ENCODE measurements around the gene MAP3K14. TPM values are rescaled to one million over a fixed set of nuclear protein-coding genes. Genes with fewer than 3 reads are reported as not detected.
A peak's percentile ranks its signal among the peaks of the same experiment; 100 is the strongest.

MAP3K14 gene
- total and polyA plus RNA-seq, 10 of the 15 experiments (the other 5 are each of a cell fraction or from before 2014, with no cell fraction given): 2.1 to 33.3 (median 19.7) TPM

DNA sequence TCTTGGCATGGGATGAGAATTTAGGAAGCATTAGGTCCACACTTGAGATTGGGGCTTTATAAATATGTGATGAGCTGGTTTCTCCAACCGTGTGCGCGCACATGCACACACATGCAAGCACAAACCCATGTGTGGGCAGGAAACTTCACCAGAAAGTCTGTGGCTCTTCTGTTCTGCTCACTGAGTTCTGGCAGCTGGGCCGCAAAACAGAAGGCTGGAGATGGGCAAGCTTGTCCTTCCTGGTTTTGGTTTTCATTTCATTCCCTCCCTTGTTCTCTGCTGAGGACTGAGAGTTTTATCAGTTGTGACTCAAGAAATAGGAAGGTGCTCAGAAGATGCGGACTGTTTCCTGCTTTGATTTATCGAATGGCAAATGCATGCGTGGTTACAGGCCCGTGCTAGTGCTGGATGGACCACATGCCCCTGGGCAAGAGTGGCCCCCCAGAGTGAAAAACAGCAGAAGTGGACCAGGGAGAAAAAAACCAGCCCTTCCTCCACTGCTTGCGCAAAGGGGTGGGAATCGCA, 14.1 kb downstream of the MAP3K14 start (continued):
- TF ChIP-seq, protein P1, sequence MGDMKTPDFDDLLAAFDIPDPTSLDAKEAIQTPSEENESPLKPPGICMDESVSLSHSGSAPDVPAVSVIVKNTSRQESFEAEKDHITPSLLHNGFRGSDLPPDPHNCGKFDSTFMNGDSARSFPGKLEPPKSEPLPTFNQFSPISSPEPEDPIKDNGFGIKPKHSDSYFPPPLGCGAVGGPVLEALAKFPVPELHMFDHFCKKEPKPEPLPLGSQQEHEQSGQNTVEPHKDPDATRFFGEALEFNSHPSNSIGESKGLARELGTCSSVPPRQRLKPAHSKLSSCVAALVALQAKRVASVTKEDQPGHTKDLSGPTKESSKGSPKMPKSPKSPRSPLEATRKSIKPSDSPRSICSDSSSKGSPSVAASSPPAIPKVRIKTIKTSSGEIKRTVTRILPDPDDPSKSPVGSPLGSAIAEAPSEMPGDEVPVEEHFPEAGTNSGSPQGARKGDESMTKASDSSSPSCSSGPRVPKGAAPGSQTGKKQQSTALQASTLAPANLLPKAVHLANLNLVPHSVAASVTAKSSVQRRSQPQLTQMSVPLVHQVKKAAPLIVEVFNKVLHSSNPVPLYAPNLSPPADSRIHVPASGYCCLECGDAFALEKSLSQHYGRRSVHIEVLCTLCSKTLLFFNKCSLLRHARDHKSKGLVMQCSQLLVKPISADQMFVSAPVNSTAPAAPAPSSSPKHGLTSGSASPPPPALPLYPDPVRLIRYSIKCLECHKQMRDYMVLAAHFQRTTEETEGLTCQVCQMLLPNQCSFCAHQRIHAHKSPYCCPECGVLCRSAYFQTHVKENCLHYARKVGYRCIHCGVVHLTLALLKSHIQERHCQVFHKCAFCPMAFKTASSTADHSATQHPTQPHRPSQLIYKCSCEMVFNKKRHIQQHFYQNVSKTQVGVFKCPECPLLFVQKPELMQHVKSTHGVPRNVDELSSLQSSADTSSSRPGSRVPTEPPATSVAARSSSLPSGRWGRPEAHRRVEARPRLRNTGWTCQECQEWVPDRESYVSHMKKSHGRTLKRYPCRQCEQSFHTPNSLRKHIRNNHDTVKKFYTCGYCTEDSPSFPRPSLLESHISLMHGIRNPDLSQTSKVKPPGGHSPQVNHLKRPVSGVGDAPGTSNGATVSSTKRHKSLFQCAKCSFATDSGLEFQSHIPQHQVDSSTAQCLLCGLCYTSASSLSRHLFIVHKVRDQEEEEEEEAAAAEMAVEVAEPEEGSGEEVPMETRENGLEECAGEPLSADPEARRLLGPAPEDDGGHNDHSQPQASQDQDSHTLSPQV (IDR thresholded peaks at IDR 0.05): no peak
- TF ChIP-seq PML (IDR thresholded peaks at IDR 0.05; ENCODE audit: low read length): no peak
- TF ChIP-seq, protein P2, sequence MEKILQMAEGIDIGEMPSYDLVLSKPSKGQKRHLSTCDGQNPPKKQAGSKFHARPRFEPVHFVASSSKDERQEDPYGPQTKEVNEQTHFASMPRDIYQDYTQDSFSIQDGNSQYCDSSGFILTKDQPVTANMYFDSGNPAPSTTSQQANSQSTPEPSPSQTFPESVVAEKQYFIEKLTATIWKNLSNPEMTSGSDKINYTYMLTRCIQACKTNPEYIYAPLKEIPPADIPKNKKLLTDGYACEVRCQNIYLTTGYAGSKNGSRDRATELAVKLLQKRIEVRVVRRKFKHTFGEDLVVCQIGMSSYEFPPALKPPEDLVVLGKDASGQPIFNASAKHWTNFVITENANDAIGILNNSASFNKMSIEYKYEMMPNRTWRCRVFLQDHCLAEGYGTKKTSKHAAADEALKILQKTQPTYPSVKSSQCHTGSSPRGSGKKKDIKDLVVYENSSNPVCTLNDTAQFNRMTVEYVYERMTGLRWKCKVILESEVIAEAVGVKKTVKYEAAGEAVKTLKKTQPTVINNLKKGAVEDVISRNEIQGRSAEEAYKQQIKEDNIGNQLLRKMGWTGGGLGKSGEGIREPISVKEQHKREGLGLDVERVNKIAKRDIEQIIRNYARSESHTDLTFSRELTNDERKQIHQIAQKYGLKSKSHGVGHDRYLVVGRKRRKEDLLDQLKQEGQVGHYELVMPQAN (conservative IDR thresholded peaks at IDR 0.05): peak; percentile 39
- TF ChIP-seq, protein P3, sequence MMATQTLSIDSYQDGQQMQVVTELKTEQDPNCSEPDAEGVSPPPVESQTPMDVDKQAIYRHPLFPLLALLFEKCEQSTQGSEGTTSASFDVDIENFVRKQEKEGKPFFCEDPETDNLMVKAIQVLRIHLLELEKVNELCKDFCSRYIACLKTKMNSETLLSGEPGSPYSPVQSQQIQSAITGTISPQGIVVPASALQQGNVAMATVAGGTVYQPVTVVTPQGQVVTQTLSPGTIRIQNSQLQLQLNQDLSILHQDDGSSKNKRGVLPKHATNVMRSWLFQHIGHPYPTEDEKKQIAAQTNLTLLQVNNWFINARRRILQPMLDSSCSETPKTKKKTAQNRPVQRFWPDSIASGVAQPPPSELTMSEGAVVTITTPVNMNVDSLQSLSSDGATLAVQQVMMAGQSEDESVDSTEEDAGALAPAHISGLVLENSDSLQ (IDR thresholded peaks at IDR 0.05): no peak; the same call in 1 of the 2 replicates
- no peak for TF ChIP-seq MXI1 (IDR thresholded peaks at IDR 0.05; ENCODE audit: low read depth, low read length)
- peak; percentile 61; the same call in 1 of the 2 replicates for TF ChIP-seq TCF3 (IDR thresholded peaks at IDR 0.05; ENCODE audit: borderline replicate concordance, insufficient read depth, low read depth, low read length)
- TF ChIP-seq, protein P4, sequence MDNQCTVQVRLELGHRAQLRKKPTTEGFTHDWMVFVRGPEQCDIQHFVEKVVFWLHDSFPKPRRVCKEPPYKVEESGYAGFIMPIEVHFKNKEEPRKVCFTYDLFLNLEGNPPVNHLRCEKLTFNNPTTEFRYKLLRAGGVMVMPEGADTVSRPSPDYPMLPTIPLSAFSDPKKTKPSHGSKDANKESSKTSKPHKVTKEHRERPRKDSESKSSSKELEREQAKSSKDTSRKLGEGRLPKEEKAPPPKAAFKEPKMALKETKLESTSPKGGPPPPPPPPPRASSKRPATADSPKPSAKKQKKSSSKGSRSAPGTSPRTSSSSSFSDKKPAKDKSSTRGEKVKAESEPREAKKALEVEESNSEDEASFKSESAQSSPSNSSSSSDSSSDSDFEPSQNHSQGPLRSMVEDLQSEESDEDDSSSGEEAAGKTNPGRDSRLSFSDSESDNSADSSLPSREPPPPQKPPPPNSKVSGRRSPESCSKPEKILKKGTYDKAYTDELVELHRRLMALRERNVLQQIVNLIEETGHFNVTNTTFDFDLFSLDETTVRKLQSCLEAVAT (IDR thresholded peaks at IDR 0.05): 0 out of 2 replicates have a peak, but pooled peaks have one; percentile 58
- TF ChIP-seq, protein P5, sequence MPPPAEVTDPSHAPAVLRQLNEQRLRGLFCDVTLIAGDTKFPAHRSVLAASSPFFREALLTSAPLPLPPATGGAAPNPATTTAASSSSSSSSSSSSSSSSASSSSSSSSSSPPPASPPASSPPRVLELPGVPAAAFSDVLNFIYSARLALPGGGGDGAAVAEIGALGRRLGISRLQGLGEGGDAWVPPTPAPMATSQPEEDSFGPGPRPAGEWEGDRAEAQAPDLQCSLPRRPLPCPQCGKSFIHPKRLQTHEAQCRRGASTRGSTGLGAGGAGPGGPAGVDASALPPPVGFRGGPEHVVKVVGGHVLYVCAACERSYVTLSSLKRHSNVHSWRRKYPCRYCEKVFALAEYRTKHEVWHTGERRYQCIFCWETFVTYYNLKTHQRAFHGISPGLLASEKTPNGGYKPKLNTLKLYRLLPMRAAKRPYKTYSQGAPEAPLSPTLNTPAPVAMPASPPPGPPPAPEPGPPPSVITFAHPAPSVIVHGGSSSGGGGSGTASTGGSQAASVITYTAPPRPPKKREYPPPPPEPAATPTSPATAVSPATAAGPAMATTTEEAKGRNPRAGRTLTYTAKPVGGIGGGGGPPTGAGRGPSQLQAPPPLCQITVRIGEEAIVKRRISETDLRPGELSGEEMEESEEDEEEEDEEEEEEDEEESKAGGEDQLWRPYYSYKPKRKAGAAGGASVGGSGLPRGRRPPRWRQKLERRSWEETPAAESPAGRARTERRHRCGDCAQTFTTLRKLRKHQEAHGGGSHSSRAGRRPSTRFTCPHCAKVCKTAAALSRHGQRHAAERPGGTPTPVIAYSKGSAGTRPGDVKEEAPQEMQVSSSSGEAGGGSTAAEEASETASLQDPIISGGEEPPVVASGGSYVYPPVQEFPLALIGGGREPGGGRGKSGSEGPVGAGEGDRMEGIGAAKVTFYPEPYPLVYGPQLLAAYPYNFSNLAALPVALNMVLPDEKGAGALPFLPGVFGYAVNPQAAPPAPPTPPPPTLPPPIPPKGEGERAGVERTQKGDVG (CRISPR knock-in tag; IDR thresholded peaks at IDR 0.05): no peak
- TF ChIP-seq, protein P6, sequence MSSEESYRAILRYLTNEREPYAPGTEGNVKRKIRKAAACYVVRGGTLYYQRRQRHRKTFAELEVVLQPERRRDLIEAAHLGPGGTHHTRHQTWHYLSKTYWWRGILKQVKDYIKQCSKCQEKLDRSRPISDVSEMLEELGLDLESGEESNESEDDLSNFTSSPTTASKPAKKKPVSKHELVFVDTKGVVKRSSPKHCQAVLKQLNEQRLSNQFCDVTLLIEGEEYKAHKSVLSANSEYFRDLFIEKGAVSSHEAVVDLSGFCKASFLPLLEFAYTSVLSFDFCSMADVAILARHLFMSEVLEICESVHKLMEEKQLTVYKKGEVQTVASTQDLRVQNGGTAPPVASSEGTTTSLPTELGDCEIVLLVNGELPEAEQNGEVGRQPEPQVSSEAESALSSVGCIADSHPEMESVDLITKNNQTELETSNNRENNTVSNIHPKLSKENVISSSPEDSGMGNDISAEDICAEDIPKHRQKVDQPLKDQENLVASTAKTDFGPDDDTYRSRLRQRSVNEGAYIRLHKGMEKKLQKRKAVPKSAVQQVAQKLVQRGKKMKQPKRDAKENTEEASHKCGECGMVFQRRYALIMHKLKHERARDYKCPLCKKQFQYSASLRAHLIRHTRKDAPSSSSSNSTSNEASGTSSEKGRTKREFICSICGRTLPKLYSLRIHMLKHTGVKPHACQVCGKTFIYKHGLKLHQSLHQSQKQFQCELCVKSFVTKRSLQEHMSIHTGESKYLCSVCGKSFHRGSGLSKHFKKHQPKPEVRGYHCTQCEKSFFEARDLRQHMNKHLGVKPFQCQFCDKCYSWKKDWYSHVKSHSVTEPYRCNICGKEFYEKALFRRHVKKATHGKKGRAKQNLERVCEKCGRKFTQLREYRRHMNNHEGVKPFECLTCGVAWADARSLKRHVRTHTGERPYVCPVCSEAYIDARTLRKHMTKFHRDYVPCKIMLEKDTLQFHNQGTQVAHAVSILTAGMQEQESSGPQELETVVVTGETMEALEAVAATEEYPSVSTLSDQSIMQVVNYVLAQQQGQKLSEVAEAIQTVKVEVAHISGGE (CRISPR knock-in tag; IDR thresholded peaks at IDR 0.05): no peak
- no peak for TF ChIP-seq ZNF274 (IDR thresholded peaks at IDR 0.05; ENCODE audit: insufficient read depth, insufficient read length)
- peak; percentile 39; the same call in 1 of the 2 replicates for TF ChIP-seq IRF4 (IDR thresholded peaks at IDR 0.05; ENCODE audit: low read depth, low read length)

Data from GM12878 (cell line).